Measurements from ENCODE around the gene SLC30A1. TPM values are rescaled to one million over a fixed set of nuclear protein-coding genes. Genes with fewer than 3 reads are reported as not detected.

Gene SLC30A1
- total and polyA plus RNA-seq, 7 donors: 4.2 to 11.8 (median 7.9) TPM

GRCh38 chr1:211613108-211613947, 34.4 kb upstream of the SLC30A1 start:
- Histone ChIP-seq H3K4me1 (peaks cover 0 to 39% (median 31%) of the 10 kb centered on the region in 4 donors), H3K4me3 (no peak overlapping the region), H3K27me3 (no peaks in the 10 kb centered on the region), H3K36me3 (no peaks in the 10 kb centered on the region), H3K9me3 (no peaks in the 10 kb centered on the region), H3K27ac (peak overlapping the region; percentile 41 to 78 (median 70))
- TF ChIP-seq CTCF (IDR thresholded peaks at IDR 0.05) (no peak), POLR2A (IDR thresholded peaks at IDR 0.05) (no peak), POLR2AphosphoS5 (IDR thresholded peaks at IDR 0.05) (peak in 2 of 4 donors; percentile 33 to 67), EP300 (IDR thresholded peaks at IDR 0.05) (peak in 1 of 4 donors; percentile 48)
- intact Hi-C loops (cut with DNase I): loop anchor here (2.0 kb wide), 1 partner anchor 35 kb away; the partner anchor contains the start of gene SLC30A1
- peak; percentile 95 for DNase-seq
- 36 to 62% methylated on average over 8 of the region's 8 CpGs for WGBS, 2 donors

- intact Hi-C loops (cut with DNase I): loop anchor here (2.0 kb wide), 1 partner anchor 34 kb away; the partner anchor contains the start of gene SLC30A1
These were observed 33.8 kb upstream of the SLC30A1 start for GRCh38 chr1:211612786-211613107.

GRCh38 chr1:211611818-211612217, 32.9 kb upstream of the SLC30A1 start:
- TF ChIP-seq POLR2AphosphoS5 (IDR thresholded peaks at IDR 0.05) (no peak), POLR2A (IDR thresholded peaks at IDR 0.05) (no peak), CTCF (IDR thresholded peaks at IDR 0.05) (no peak), EP300 (IDR thresholded peaks at IDR 0.05) (no peak)

More at GRCh38 chr1:211612786-211613107, 33.8 kb upstream of the SLC30A1 start:
- TF ChIP-seq EP300 (IDR thresholded peaks at IDR 0.05): no peak
- no peak for TF ChIP-seq CTCF (IDR thresholded peaks at IDR 0.05)
- TF ChIP-seq POLR2AphosphoS5 (IDR thresholded peaks at IDR 0.05): no peak
- TF ChIP-seq POLR2A (IDR thresholded peaks at IDR 0.05): no peak
- DNase-seq: no peak
- Histone ChIP-seq H3K27ac (peak overlapping the region; percentile 41 to 78 (median 70)), H3K36me3 (no peaks in the 10 kb centered on the region), H3K9me3 (no peaks in the 10 kb centered on the region), H3K4me3 (no peak overlapping the region), H3K27me3 (no peaks in the 10 kb centered on the region), H3K4me1 (peaks cover 0 to 39% (median 31%) of the 10 kb centered on the region in 4 donors)
- 89 to 92% methylated on average over 6 of the region's 6 CpGs for WGBS, 2 donors

GRCh38 chr1:211610779-211611556, 32.0 kb upstream of the SLC30A1 start:
- Histone ChIP-seq H3K27ac (peak overlapping the region in 3 of 4 donors; percentile 44 to 78 (median 50)), H3K27me3 (no peaks in the 10 kb centered on the region), H3K9me3 (no peaks in the 10 kb centered on the region), H3K4me3 (no peak overlapping the region), H3K36me3 (no peaks in the 10 kb centered on the region), H3K4me1 (peaks cover 0 to 29% (median 23%) of the 10 kb centered on the region in 4 donors)
- 40 to 64% methylated on average over 9 of the region's 9 CpGs for WGBS, 2 donors
- intact Hi-C loops (cut with DNase I): no loop called here
- DNase-seq: no peak
- TF ChIP-seq CTCF (IDR thresholded peaks at IDR 0.05) (no peak), POLR2AphosphoS5 (IDR thresholded peaks at IDR 0.05) (peak in 2 of 4 donors; percentile 7 to 23)

More at GRCh38 chr1:211611818-211612217, 32.9 kb upstream of the SLC30A1 start:
- Histone ChIP-seq H3K9me3 (no peaks in the 10 kb centered on the region), H3K27me3 (no peaks in the 10 kb centered on the region), H3K4me1 (peaks cover 0 to 37% (median 30%) of the 10 kb centered on the region in 4 donors), H3K4me3 (no peak overlapping the region), H3K27ac (peak overlapping the region in 3 of 4 donors; percentile 44 to 78 (median 50)), H3K36me3 (no peaks in the 10 kb centered on the region)
- DNase-seq: no peak
- WGBS, 2 donors: 79 to 87% methylated on average over 4 of the region's 4 CpGs
- intact Hi-C loops (cut with DNase I): loop anchor here (2.0 kb wide), 1 partner anchor 33 kb away; the partner anchor contains the start of gene SLC30A1

Data from sigmoid colon (tissue), 7 donors.